ENCODE measurements around the gene TRIP11.

Gene TRIP11

DNA sequence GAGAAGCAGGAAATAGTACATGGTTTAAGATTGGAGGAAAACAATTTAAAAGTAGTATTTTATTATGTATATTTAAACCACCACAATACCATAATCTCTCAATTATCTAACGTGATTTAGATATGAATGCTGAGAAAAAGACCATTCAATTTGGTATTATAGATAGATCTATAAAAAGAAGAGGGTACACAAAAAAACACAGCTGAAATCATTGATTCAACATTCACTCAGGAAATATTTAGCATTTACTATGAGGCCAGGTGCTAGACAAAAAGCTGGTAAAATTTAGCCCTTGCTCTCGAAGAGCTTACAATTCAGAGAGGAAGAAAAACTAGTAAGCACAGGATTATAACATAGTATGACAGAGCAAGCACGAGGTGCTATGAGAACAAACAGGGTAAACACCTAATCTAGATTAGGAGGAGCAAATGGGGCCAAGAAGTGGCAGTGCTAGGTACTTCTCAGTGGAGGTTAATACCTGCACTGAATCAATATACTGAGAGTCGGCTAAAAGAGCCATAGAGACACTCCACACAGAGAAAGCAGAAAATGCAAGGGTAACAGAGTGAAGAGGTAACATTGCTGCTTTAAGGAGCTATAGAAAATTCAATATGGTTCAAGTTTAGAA, 27.6 kb downstream of the TRIP11 start:
- no peak for FAIRE-seq
- DNase-seq (ENCODE audit: insufficient read length, low spot score) = no peak

DNA sequence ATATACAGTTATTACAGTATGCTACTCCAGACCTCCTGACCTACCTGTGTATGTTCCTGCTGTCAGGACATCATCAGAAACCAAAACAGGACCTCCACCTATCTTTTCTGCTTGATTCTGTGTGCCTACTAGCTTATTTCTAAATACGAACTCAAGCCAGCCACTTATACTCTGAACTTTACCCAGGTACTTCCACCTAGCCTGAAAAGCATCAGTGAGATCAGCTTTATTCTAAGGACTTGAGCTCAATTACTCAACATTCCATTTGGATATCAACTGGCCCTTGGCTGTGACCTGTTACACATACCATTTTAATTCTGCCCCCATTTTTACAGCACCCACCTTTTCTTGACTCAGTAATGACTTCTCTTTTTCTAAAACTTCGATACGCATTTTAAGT, 29.2 kb downstream of the TRIP11 start:
- no peak for FAIRE-seq
- no peak for DNase-seq (ENCODE audit: insufficient read length, low spot score)

DNA sequence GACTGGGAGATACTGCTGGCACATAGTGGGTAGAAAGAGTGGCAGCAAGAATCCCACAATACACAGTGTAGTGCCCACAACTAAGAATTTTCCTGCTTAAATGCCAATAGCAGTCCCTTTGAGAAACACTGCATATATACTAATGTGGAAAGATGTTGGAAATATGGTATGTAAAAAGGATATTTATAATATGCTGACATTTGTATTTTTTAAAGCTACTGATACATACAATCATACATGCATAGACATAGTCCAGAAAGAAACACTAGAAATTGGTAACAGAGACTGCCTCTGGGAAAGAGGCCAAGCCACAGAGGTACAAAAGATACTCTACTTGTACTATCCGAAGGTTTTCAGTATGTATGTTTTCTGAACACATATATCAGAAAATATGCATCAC, 30.3 kb downstream of the TRIP11 start:
- DNase-seq (ENCODE audit: insufficient read length, low spot score) (no peak), FAIRE-seq (no peak)

DNA sequence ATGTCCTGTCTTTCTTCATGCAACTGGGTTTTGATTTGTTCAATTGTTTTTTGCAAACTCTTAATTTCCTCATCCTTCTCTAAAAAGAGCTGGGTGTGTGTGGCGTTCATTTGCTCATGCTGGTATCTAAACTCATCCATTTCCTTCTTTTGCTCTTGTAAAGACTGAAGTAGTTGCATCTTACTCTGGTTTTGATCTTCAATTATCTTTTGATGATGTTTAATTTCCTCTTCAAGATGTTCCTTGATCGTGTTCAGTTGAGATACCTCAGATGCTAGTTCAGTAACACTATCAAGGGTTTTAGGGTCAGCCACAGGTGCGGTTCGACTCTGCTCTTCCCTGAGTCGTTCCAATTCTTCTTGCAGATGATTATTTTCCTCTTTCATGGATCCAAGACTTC, 34.8 kb downstream of the TRIP11 start:
- DNase-seq (ENCODE audit: insufficient read length, low spot score) (no peak), FAIRE-seq (no peak)

DNA sequence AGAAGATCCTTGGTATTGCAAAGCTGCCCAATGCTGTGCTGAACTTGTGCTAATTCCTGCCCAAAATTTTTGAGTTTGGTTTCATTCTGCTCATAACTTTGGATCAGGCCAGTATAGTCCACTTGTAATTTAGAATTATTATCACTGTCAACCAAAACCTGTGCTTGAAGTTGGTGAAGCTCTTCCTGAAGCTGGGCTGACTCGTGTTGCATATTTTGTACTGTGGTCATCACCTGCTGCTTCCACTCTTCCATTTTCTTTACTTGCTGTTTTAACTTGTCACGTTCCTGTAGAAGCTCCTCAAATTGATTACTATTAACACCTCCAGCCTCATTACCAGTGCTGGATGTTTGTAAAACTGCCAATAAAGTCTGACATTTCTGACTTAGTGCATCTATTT, 35.8 kb downstream of the TRIP11 start:
- DNase-seq (ENCODE audit: insufficient read length, low spot score) (no peak), FAIRE-seq (peak; percentile 8)

DNA sequence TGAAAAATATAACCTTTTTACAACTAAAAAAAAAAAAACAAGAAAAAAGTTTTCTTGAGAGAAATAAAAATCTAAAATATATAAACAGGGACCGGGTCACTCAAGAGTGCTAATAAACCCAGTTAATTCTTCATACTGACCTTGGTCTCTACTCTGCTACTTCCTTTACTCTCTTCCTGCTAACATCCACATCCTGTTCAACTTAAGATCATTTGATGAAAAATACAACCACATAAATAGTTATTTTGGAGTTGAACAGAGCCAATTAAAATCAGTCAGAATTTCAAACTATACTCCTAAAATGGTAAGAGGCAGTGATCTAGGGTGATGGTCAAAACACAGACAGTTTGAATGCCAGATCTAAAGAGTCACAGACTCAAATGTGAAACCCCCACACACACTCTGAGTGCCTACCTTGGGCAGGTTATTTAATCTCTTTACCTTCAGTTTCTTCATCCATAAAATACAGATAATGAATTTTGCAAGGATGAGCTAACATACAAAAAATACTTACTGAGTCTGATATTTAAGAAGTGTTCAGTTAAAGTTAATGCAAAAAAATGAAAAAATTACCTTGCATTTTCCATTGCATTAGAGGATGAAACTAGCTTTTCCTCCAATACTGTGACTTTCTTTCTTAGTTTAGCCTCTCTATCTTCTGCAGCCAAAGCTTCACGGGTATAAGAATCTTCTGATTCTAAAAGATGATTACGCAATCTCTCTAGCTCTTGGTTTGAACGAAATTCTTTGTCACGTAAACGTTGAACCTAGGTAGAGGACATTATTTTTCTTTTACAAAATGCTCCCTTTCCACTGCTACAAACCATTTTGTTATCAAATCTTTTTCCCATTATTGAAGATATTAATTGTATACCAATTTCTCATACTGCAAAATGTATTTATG, 40.9 kb downstream of the TRIP11 start:
- no peak for DNase-seq (ENCODE audit: insufficient read length, low spot score)
- FAIRE-seq = peak; percentile 63

DNA sequence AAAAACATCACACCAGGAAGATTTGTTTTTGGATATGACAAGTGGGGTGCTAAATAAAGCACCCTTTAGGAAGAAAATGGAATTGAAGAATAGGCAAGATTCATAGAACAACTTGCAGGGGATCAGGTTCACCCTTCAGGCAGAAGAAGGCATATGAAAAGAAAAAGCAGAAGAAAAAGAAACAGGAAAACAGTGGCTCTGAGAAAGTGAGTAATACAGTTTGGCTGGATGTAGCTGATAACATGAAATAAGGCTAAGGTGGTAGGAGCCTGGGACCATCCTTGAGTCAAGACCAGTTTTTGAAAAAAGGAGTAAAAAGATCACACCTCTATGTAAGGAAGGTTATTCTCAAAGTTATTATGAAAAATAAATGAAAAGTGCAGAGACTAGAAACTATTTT, 42.4 kb downstream of the TRIP11 start:
- no peak for DNase-seq (ENCODE audit: insufficient read length, low spot score)
- no peak for FAIRE-seq

DNA sequence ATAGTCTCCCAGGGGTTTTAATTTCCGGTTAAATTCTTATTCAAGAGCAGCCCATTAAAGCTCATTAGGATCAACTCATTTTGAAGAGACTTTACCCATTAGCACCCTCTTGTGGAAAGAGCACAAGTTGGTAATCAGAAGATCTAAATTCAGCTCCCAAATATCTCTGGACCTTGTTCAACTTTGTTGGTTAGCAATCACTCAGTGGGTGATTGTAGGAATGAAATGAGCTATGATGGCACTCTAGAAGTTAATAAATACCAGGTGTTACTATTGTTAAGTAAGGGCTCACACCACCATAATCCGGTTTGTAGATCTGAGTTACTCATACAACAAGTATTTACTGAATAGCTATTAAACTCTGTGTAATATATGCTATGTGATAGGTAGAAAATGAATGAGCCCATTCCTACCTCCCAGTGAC, 42.9 kb downstream of the TRIP11 start:
- peak; percentile 61 for FAIRE-seq
- no peak for DNase-seq (ENCODE audit: insufficient read length, low spot score)

DNA sequence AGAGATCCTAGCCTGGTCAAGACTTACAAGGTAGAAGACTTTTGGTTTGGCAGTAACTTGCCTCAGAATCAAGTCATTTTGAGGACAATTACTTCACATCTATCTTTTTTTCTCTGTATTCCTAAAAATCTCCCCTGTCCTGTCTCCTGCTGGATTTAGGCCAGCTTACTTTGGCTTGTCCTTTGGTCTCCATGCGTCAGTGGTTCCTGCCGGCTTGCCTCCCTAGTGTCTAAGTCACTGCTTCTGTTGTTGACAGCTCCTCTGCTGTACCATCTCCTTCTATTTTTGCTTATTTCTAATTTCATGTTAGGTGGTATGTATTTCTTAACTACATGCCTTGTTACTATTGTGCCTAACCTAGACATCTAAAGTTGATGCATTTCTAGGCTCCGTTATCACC, 52.7 kb downstream of the TRIP11 start:
- DNase-seq (ENCODE audit: insufficient read length, low spot score) = no peak
- FAIRE-seq = no peak

DNA sequence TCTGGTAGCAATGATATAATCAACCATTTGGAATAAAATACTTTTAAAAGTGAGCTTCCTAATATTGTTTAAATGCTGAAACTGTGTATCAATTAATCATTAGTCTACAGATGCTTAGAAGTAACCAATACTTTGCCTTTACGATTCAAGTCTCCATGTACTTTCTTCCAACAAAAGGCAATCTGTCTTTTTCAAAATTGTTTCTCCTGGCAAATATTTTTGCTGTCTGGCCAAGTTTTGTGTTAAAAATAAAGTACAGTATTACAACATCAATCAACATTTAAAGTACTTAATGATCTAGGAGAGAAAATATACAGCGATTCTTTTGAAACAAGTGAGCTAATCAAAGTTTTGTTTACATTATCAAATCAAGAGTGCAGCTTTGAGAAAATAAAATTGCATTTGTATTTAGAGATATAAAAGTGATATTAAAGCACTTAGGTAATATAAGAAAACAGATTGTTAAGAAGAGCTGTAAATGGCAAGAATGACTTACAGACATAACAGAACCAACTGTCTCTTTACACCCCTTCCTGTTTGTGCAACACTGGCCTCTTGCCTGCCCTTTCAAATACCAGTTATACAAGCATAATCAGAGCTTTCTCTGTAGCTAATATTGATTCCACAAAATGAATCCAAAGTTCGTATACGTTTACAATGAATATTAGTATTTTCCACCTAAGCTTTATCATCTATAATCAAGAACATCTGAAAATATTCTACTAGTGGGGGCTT, 54.2 kb downstream of the TRIP11 start:
- no peak for FAIRE-seq

DNA sequence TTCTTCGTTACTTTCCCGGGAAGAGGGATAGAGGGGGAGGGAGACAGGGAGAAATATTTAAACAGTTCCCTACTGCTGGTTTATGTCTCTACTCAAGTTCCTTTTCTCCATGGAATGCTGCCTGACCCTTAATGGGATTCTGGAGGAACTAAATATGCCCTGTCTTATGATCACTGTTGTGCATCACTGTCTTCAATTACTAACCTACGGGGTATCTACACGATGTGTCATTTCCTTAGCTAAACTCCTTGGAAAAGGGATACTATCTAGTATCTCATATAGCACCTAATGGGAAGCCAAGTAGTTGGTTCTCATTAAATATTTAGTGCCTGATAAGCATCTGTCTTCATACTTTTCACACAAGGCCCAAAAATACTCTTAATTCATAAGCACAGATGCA, 54.9 kb downstream of the TRIP11 start:
- FAIRE-seq = peak; percentile 63
- DNase-seq (ENCODE audit: insufficient read length, low spot score) = no peak

More for the DNA sequence above, 54.2 kb downstream of the TRIP11 start:
- DNase-seq (ENCODE audit: insufficient read length, low spot score) = no peak

DNA sequence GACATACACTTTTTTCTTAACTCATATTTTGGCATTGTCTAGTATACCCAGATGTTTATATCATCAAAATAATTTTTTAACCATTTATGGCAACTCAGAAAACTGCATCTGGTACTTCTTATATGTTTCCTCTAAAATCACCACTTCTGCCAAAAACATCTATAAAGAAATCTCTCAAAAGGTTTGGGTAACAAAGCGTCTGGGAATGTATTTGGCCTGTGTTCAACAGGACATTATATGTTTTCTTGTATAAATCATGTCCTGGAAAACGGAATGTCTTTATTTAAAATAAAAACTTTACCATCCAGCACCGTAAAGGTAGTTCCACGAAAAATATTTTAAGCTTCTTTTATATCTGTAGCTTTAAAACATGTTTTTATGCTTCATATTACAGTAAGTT, 56.3 kb downstream of the TRIP11 start:
- FAIRE-seq (no peak), DNase-seq (ENCODE audit: insufficient read length, low spot score) (no peak)

DNA sequence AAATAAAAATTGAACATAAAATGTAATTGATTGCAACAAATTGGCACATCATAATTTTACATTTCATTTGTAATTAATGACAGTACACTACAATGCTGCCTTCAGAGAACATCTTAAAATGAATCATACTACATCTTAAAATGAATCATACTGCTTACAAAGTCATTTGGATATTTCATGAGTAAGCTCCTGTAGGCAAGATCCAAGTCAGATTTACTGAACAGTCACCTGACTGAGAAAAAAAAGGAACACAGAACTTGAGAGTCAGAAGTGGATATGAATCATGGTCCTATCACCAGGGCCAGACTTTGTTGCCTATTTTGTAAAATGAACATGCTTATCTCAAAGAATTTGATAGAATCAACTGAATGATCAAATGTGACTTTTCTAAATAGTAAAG, 59.7 kb downstream of the TRIP11 start:
- FAIRE-seq = peak; percentile 4
- DNase-seq (ENCODE audit: insufficient read length, low spot score) = no peak

DNA sequence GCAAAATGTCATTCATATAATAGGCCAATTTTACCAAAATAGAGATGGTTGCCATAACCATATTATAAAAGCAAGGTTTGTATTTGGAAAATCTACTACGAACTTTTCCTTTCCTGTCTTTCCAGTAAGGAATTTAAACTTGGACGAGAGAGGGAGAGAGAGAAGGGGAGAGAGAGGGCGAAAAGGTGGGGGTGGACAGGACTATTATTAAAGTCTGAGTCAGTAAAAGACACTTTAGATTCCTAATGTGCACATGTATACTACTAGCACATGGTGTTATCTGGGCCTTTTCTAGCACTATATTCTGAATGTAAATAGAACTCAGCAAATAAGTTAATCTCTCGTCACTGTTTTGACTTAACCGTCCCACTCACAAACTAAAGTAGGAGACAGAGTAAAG, 62.0 kb downstream of the TRIP11 start:
- FAIRE-seq = no peak

DNA sequence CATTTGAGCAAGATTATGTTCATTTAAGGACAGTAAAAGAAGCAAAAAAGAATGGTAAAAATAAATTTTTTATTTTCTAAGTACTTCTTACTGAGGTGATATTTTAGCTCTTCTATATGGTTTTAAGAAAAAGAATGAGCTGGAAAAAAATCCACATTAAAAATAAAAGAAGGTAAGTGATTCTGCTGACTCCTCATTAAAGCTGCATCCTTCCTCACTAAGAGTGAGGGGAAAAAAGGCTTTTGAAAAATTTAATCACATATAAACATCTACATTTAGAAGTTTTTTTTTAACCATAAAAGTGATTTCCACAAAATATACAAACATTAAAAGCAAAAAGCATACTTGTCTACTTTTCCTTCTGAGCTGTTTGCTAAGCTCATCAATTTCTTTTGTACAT, 64.1 kb downstream of the TRIP11 start:
- DNase-seq (ENCODE audit: insufficient read length, low spot score) (no peak), FAIRE-seq (no peak)

More for the DNA sequence above, 62.0 kb downstream of the TRIP11 start:
- DNase-seq (ENCODE audit: insufficient read length, low spot score) = no peak

DNA sequence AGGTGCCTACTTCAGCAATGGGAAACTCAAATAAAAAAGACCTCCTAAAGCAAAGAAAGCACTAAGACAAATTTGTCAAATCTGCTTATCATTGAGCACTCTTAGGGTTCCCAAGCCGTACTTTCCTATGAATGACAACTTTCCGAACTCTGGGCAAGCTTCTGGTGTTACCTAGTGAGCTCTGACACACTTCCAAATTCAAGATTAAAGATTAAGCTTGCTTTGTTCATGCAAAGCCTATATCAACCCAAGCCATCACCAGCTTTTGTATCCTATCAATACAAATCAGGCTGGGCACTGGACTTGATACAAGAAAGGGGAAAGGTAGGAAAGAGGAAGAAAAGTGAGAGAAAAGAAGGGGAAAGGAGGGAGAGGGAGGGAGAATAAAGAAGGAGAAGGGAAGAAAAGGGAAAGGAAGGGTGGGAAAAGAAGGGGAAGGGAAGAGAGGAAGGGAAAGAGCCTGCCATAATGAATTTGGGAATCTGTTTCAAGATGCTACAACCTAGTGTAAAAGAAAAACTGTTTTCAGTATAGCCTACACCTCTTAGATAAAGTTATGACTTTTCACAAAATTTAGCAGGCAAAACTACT, 68.6 kb downstream of the TRIP11 start:
- FAIRE-seq (no peak), DNase-seq (ENCODE audit: insufficient read length, low spot score) (no peak)

DNA sequence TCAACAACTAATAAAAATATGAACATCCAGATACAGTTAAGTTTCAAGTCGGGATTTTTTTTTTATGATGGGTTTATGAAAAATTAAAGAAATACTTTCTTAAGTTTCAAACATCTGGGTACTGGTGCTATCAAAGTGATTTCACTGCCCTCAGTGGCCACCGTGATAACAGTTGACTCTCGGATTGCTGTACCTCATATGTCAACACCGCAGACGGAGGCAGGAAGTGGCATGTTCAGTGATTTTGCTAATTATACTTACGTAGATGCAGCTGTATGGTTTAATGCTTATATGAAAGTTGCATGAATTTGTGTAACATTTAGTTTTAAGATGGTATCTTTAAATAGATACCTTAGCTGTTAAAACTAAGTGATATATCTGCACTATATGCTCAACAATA, 71.6 kb downstream of the TRIP11 start:
- DNase-seq (ENCODE audit: insufficient read length, low spot score) (no peak), FAIRE-seq (no peak)

DNA sequence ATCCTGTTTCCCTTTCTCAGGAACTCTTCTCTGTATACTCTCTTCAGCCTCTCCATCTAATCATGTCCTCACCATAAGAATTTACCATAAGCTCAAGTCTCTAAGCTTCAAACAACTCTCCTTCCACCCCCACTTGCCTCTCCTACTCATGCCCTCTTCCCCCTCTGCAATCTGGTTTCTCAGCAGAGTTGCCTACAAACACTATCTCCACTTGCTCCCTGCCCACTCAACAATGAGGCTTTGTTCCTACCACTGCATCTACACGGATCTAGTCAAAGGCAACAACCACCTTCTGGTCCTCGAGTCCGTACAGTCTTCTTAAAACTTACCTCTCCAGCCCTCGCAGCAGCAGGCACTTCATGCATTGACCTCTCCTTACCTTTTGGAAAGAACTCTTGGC, 75.1 kb downstream of the TRIP11 start:
- FAIRE-seq (no peak), DNase-seq (ENCODE audit: insufficient read length, low spot score) (no peak)

DNA sequence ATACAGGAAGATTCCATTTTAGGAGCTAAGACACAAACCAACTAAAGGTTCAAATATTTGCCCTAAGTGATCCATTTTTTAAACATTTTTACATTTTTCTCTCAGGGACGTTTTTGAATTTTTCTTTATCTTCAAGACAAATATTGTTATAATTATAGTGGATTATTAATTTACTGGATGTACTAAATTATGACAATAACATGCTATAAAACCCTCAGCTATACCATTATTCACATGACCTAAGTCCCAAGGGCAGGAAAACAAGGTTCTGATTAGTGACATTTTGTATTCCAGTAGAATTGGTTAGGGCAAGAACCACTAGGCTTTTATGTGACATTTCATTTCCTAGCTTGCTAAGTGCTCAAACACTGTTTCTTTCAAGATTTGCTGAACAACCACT, 75.8 kb downstream of the TRIP11 start:
- no peak for FAIRE-seq
- DNase-seq (ENCODE audit: insufficient read length, low spot score) = no peak

DNA sequence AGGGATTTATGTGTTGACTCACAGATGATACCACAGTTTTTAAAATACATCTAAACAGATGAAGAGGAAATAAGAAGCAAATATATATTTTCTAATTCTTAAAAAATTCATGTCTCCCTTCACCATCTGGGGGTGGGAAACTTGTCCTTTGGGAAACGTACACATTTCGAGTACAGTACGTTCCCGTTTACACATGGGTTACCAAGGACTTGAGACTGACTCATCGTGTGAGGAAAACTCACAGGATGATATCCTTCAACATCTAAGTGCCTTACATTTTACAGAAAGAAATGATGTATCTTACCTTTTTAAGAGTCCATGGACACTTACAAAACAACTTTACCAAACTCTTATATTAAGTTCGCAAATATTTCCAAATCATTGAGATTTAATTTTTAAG, 76.4 kb downstream of the TRIP11 start:
- no peak for DNase-seq (ENCODE audit: insufficient read length, low spot score)
- FAIRE-seq = no peak
